ENCODE data around the gene YARS1. TPM values are rescaled to one million over a fixed set of nuclear protein-coding genes. Genes with fewer than 3 reads are reported as not detected.

The YARS1 gene
- total RNA-seq, 6 donors from 2014 or later = 82.1 to 110 (median 95.1) TPM

GRCh38 chr1:32748926-32749325 lies 68.2 kb downstream of the YARS1 start:
- H3K9me3 ChIP-seq = no peaks in the 10 kb centered on the region
- H3K27me3 ChIP-seq = no peaks in the 10 kb centered on the region
- H3K36me3 ChIP-seq = peaks cover 0 to 5% (median 0%) of the 10 kb centered on the region in 4 donors
- no peak for TF ChIP-seq EP300 (IDR thresholded peaks at IDR 0.05)
- TF ChIP-seq, protein P1, sequence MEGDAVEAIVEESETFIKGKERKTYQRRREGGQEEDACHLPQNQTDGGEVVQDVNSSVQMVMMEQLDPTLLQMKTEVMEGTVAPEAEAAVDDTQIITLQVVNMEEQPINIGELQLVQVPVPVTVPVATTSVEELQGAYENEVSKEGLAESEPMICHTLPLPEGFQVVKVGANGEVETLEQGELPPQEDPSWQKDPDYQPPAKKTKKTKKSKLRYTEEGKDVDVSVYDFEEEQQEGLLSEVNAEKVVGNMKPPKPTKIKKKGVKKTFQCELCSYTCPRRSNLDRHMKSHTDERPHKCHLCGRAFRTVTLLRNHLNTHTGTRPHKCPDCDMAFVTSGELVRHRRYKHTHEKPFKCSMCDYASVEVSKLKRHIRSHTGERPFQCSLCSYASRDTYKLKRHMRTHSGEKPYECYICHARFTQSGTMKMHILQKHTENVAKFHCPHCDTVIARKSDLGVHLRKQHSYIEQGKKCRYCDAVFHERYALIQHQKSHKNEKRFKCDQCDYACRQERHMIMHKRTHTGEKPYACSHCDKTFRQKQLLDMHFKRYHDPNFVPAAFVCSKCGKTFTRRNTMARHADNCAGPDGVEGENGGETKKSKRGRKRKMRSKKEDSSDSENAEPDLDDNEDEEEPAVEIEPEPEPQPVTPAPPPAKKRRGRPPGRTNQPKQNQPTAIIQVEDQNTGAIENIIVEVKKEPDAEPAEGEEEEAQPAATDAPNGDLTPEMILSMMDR (IDR thresholded peaks at IDR 0.05) = no peak
- no peak for TF ChIP-seq POLR2AphosphoS5 (IDR thresholded peaks at IDR 0.05)
- TF ChIP-seq POLR2A (IDR thresholded peaks at IDR 0.05) = no peak
- DNase-seq (no peak), ATAC-seq (ENCODE audit: low FRiP score in 2 of 2) (no peak)
- H3K27ac ChIP-seq = no peak overlapping the region
- H3K4me3 ChIP-seq = no peak overlapping the region
- WGBS, 2 donors = 82 to 91% methylated on average over 8 of the region's 8 CpGs
- H3K4me1 ChIP-seq = peaks cover 10 to 21% (median 11%) of the 10 kb centered on the region in 4 donors

GRCh38 chr1:32748348-32748747 lies 68.8 kb downstream of the YARS1 start:
- DNase-seq = no peak

DNA sequence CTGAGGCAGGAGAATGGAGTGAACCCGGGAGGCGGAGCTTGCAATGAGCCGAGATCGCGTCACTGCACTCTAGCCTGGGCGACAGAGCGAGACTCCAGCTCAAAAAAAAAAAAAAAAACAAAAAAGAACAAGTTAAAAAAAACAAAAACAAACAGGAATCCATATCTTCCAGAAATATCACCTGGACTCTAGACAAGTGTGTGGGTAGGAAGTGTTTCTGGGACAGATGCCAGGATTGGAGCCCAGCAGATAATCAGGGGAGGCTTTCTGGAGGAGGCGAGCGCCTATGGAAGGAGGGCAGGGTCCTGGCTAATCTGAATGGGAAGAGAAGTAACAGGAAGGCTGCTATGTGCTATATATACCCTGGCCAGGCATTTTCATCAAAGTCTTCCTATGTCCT lies 71.0 kb downstream of the YARS1 start:
- WGBS, 2 donors = 73 to 74% methylated on average over 9 of the region's 9 CpGs
- peaks cover 7 to 26% (median 21%) of the 10 kb centered on the region in 4 donors for H3K4me1 ChIP-seq
- no peak for ATAC-seq (ENCODE audit: low FRiP score in 2 of 2)
- H3K27me3 ChIP-seq = no peaks in the 10 kb centered on the region
- H3K4me3 ChIP-seq = no peak overlapping the region
- TF ChIP-seq EP300 (IDR thresholded peaks at IDR 0.05) (no peak), POLR2A (IDR thresholded peaks at IDR 0.05) (no peak), POLR2AphosphoS5 (IDR thresholded peaks at IDR 0.05) (no peak)
- TF ChIP-seq, protein P1 (IDR thresholded peaks at IDR 0.05) = no peak
- H3K27ac ChIP-seq = peak overlapping the region in 1 of 4 donors; percentile 19
- H3K9me3 ChIP-seq = no peaks in the 10 kb centered on the region
- peaks cover 0 to 5% (median 0%) of the 10 kb centered on the region in 4 donors for H3K36me3 ChIP-seq
- no peak for DNase-seq

More at GRCh38 chr1:32748348-32748747, 68.8 kb downstream of the YARS1 start:
- 91 to 92% methylated on average over 4 of the region's 4 CpGs for WGBS, 2 donors
- ATAC-seq (ENCODE audit: low FRiP score in 2 of 2) = no peak
- Histone ChIP-seq H3K9me3 (no peaks in the 10 kb centered on the region), H3K27ac (no peak overlapping the region), H3K27me3 (no peaks in the 10 kb centered on the region), H3K4me1 (peaks cover 7 to 21% (median 11%) of the 10 kb centered on the region in 4 donors), H3K36me3 (peaks cover 0 to 5% (median 0%) of the 10 kb centered on the region in 4 donors), H3K4me3 (no peak overlapping the region)
- no peak for TF ChIP-seq EP300 (IDR thresholded peaks at IDR 0.05)

- Histone ChIP-seq H3K4me1 (peaks cover 13 to 32% (median 27%) of the 10 kb centered on the region in 4 donors), H3K9me3 (no peaks in the 10 kb centered on the region), H3K27me3 (no peaks in the 10 kb centered on the region), H3K36me3 (no peaks in the 10 kb centered on the region), H3K4me3 (no peak overlapping the region), H3K27ac (peak overlapping the region in 1 of 4 donors; percentile 94)
- no peak for TF ChIP-seq POLR2A (IDR thresholded peaks at IDR 0.05)
- TF ChIP-seq POLR2AphosphoS5 (IDR thresholded peaks at IDR 0.05) = no peak
- TF ChIP-seq, protein P1 (IDR thresholded peaks at IDR 0.05) = no peak
- TF ChIP-seq EP300 (IDR thresholded peaks at IDR 0.05) = no peak
- no peak for DNase-seq
- ATAC-seq (ENCODE audit: low FRiP score in 2 of 2) = no peak
These were observed 73.1 kb downstream of the YARS1 start for GRCh38 chr1:32744071-32744425.

DNA sequence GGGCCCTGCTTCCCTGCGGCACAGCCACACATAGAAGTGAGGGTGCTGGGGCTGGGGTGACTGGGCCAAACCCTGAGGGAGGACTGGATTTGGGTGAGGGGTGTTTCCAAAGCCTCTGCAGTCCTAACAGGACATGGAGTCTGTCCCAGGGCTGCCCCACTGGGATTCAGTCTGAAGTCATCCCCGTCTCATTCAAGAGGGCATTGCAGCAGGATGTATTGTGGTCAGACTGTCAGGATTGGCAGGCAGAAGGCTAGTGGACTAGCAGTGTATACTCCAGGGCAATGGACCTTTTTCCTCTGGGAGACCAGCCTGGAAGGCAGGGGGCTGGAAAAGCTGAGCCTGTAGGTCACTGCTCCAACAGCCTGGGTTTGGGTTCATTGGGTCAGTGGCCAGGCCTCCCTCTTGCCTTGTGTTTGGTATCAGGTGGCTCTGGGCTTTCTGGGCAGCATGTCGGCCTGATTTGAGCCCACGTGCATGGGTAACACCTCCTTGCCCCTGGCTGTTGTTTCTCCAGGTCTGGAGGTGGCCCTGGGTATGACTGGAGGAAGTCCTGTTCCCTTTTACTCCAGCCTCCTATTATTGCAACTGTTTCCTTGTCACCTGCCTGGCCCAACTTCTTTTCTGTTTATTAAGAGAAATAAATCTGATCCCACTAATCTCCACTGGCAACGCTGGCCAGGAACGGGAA lies 73.6 kb downstream of the YARS1 start:
- H3K4me1 ChIP-seq = peaks cover 13 to 32% (median 27%) of the 10 kb centered on the region in 4 donors
- H3K4me3 ChIP-seq = peak overlapping the region in 3 of 4 donors; percentile 82 to 85 (median 84)
- H3K27ac ChIP-seq = peak overlapping the region; percentile 46 to 94 (median 88)
- no peak for TF ChIP-seq POLR2AphosphoS5 (IDR thresholded peaks at IDR 0.05)
- no peak for TF ChIP-seq EP300 (IDR thresholded peaks at IDR 0.05)
- TF ChIP-seq, protein P1 (IDR thresholded peaks at IDR 0.05) = no peak
- no peak for TF ChIP-seq POLR2A (IDR thresholded peaks at IDR 0.05)
- no peaks in the 10 kb centered on the region for H3K36me3 ChIP-seq
- no peaks in the 10 kb centered on the region for H3K27me3 ChIP-seq
- no peaks in the 10 kb centered on the region for H3K9me3 ChIP-seq
- ATAC-seq (ENCODE audit: low FRiP score in 2 of 2) (peak in 1 of 2 donors; percentile 1), DNase-seq (no peak)
- WGBS, 2 donors = 43 to 47% methylated on average over 5 of the region's 6 CpGs
